PC-3 (cell line): ENCODE results near the gene TMEFF1.

Experiments
- CTCF ChIP-seq: fragments of 300-600 bp; sonication (generic); conservative IDR thresholded peaks from 2 replicates; pipeline ENCODE4 v1.5.1; 2017; ENCODE audit warnings: antibody characterized with exemption, low read depth, mild to moderate bottlenecking, low read length
- EZH2 ChIP-seq: fragments of 300-600 bp; sonication (generic); IDR thresholded peaks from one replicate; pipeline ENCODE4 v1.6.1; 2017; ENCODE audit warnings: antibody characterized with exemption, mild to moderate bottlenecking, low read length; ENCODE audit not compliant: unreplicated experiment
- EZH2phosphoT487 ChIP-seq: fragments of 300-600 bp; sonication (generic); IDR thresholded peaks from 2 replicates; pipeline ENCODE4 v1.6.1; 2018; ENCODE audit warnings: mild to moderate bottlenecking, antibody characterized with exemption, low read length, borderline replicate concordance

GRCh38 chr9:100600521-100601079, 127.7 kb downstream of the TMEFF1 start:
- TF ChIP-seq CTCF (no peak), EZH2 (no peak), EZH2phosphoT487 (no peak)
